ENCODE results near the gene TMEM235. TPM values are rescaled to one million over a fixed set of nuclear protein-coding genes. Genes with fewer than 3 reads are reported as not detected.

TMEM235 gene
- total RNA-seq, 2 donors from 2014 or later, result not detected

DNA sequence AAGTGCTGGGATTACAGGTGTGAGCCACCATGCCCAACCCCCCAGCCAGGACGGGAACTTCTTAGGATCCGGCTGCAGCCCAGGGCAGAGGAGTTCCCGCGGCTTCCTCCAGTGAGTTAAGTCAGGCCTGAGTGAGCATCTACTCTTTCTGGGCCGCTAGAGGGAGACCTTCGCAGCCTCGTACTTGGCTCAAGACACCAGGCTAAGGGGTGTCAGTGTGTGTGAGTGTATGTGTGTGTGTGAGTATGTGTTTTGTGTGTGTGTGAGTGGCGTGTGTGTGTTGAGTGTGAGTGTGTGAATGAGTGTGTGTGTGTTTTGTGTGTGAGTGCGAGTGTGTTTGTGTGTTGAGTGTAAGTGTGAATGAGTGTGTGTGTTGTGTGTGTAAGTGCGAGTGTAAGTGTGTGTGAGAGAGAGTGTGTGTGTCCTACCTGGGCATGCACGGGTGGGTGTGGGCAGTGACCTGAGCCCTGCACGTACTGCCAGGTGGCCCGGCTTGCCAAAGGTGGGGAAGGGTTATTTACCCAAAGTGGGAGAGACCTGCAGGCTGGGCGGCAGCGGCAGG is 58.5 kb downstream of the TMEM235 start:
- H3K4me1 Mint-ChIP-seq, result peaks cover 2% of the 10 kb centered on the region
- ATAC-seq, result peak; percentile 99
- H3K27ac Mint-ChIP-seq, result no peak overlapping the region

More for the DNA sequence above, 58.5 kb downstream of the TMEM235 start:
- no peaks in the 10 kb centered on the region for H3K36me3 Mint-ChIP-seq (ENCODE audit: low read depth)
- peak; percentile 33 to 63 (median 44) for DNase-seq
- no peak overlapping the region for H3K4me3 Mint-ChIP-seq
- no peaks in the 10 kb centered on the region for H3K9me3 ChIP-seq (ENCODE audit: control insufficient read depth, low read length, poor library complexity, severe bottlenecking)
- no peaks in the 10 kb centered on the region for H3K27me3 Mint-ChIP-seq

Other genes starting within 250 kb of the TMEM235 start
- 100 to 1,000 TPM; 609 to 822 TPM for gene TMC6, start 102.9 kb upstream of the TMEM235 start, total RNA-seq
- gene TMC8, start 100.9 kb upstream of the TMEM235 start, total RNA-seq, result 100 to 1,000 TPM; 352 to 481 TPM
- not detected for gene C17orf99, start 85.2 kb upstream of the TMEM235 start, total RNA-seq
- 10 to 100 TPM; 49.5 to 68.1 TPM for gene SYNGR2, start 63.0 kb upstream of the TMEM235 start, total RNA-seq
- 1 to 10 TPM in 1 of 2 donors, under 1 TPM in 1; 0.42 to 1.2 TPM for gene TK1, start 44.6 kb upstream of the TMEM235 start, total RNA-seq
- 1 to 10 TPM; 1.5 to 2.9 TPM for gene AFMID, start 44.3 kb upstream of the TMEM235 start, total RNA-seq
- under 1 TPM; 0.40 to 0.44 TPM for gene BIRC5, start 17.4 kb upstream of the TMEM235 start, total RNA-seq
- gene SOCS3, start 128.4 kb downstream of the TMEM235 start, total RNA-seq, result 100 to 1,000 TPM; 119 to 197 TPM
- 10 to 100 TPM; 47.5 to 54.9 TPM for gene PGS1, start 147.0 kb downstream of the TMEM235 start, total RNA-seq

Measured in T-helper 17 cell (primary cell).